Measurements from ENCODE around the gene GIT2. TPM values are rescaled to one million over a fixed set of nuclear protein-coding genes. Genes with fewer than 3 reads are reported as not detected.

GIT2 gene
- total and polyA plus RNA-seq, 10 of the 15 experiments (the other 5 are each of a cell fraction or from before 2014, with no cell fraction given): 9.1 to 49.9 (median 43.9) TPM

- no TSS peak for BruUV-seq (replicated peaks)
- ChIA-PET CTCF (interaction anchor here (1.0 to 3.1 kb wide), 6 partner anchors 22 to 77 kb away, joined by 3 to 20 read pairs (median 5); no protein-coding TSS in a partner anchor), POLR2A (no interaction called here), RAD21 (ENCODE audit: unreplicated experiment) (interaction anchor here (1.2 kb wide), 1 partner anchor 19 kb away, joined by 3 read pairs; the partner anchor contains the start of gene TCHP), SMC1A (ENCODE audit: uncharacterized antibody, unreplicated experiment) (interaction anchor here (1.1 to 3.3 kb wide), 3 partner anchors 28 to 132 kb away, joined by 3 to 14 read pairs (median 9); no protein-coding TSS in a partner anchor)
- 0 out of 2 replicates have a peak, but pooled peaks cover 2% of the 10 kb centered on the region for H4K20me1 ChIP-seq (ENCODE audit: control insufficient read depth, insufficient read depth)
- 86% methylated on average over 2 of the region's 2 CpGs for WGBS (ENCODE audit: insufficient coverage, insufficient replicate concordance, low lambda C conversion rate, missing lambda C conversion rate)
- no peak for ATAC-seq
- in situ Hi-C loops (cut with MboI) (no loop called here), intact Hi-C loops (cut with micrococcal nuclease; ENCODE audit: unreplicated experiment) (loop anchor here (2.0 kb wide), 1 partner anchor 29 kb away; no protein-coding TSS in a partner anchor)
- H3K27ac ChIP-seq (ENCODE audit: control insufficient read depth, insufficient read depth): no peak overlapping the region
- peaks cover 8% of the 10 kb centered on the region for H3K79me2 ChIP-seq (ENCODE audit: control insufficient read depth, insufficient read depth, low read length)
- H3K36me3 ChIP-seq (ENCODE audit: control insufficient read depth in 2 of 2, insufficient read depth in 2 of 2, low read length in 1 of 2): no peaks in the 10 kb centered on the region
- TF ChIP-seq BACH1 (IDR thresholded peaks at IDR 0.05; ENCODE audit: borderline replicate concordance) (no peak), NBN (IDR thresholded peaks at IDR 0.05) (no peak), EED (IDR thresholded peaks at IDR 0.05; ENCODE audit: low read depth) (no peak), PBX3 (IDR thresholded peaks at IDR 0.05; ENCODE audit: insufficient replicate concordance, low read depth, low read length) (no peak), NFYB (IDR thresholded peaks at IDR 0.05; ENCODE audit: insufficient read depth, low read depth, low read length) (no peak)
- peaks cover 13% of the 10 kb centered on the region for H3K4me1 ChIP-seq (ENCODE audit: control insufficient read depth, insufficient read depth, low read length)
- H3K4me3 ChIP-seq: no peak overlapping the region
- no peaks in the 10 kb centered on the region for H3K9me3 ChIP-seq (replicated peaks; ENCODE audit: control insufficient read depth, insufficient read depth, low read length)
- no peak for FAIRE-seq
- no peak for DNase-seq (ENCODE audit: low read depth, low spot score)
- no peak overlapping the region for H2AFZ ChIP-seq (ENCODE audit: control insufficient read depth, low read depth, low read length)
- no peaks in the 10 kb centered on the region for H3K27me3 ChIP-seq (replicated peaks in 1 of 2; ENCODE audit: control insufficient read depth in 2 of 2, insufficient read depth in 2 of 2, low read length in 1 of 2)
- no peak overlapping the region for H3K4me2 ChIP-seq (ENCODE audit: control insufficient read depth, insufficient read depth)
- H3K9ac ChIP-seq (ENCODE audit: control insufficient read depth, insufficient read depth, low read length): no peak overlapping the region
These were observed 114.4 kb downstream of the GIT2 start for GRCh38 chr12:109881752-109882151.

GRCh38 chr12:109880938-109881337 is 115.2 kb downstream of the GIT2 start:
- no TSS peak for BruUV-seq (replicated peaks)
- ChIA-PET RAD21 (ENCODE audit: unreplicated experiment) (interaction anchor here (1.0 kb wide), 1 partner anchor 28 kb away, joined by 4 read pairs; no protein-coding TSS in a partner anchor), SMC1A (ENCODE audit: uncharacterized antibody, unreplicated experiment) (interaction anchor here (0.9 to 3.3 kb wide), 3 partner anchors 21 to 35 kb away, joined by 3 to 14 read pairs (median 9); no protein-coding TSS in a partner anchor), CTCF (interaction anchor here (0.6 to 3.1 kb wide), 6 partner anchors 21 to 159 kb away, joined by 3 to 20 read pairs (median 5); no protein-coding TSS in a partner anchor), POLR2A (no interaction called here)
- Histone ChIP-seq H3K9me3 (replicated peaks; ENCODE audit: control insufficient read depth, insufficient read depth, low read length) (no peaks in the 10 kb centered on the region), H3K4me1 (ENCODE audit: control insufficient read depth, insufficient read depth, low read length) (peaks cover 19% of the 10 kb centered on the region), H4K20me1 (ENCODE audit: control insufficient read depth, insufficient read depth) (0 out of 2 replicates have a peak, but pooled peaks cover 2% of the 10 kb centered on the region), H2AFZ (ENCODE audit: control insufficient read depth, low read depth, low read length) (peak overlapping the region; percentile 90), H3K79me2 (ENCODE audit: control insufficient read depth, insufficient read depth, low read length) (peaks cover 8% of the 10 kb centered on the region), H3K27me3 (replicated peaks in 1 of 2; ENCODE audit: control insufficient read depth in 2 of 2, insufficient read depth in 2 of 2, low read length in 1 of 2) (no peaks in the 10 kb centered on the region), H3K9ac (ENCODE audit: control insufficient read depth, insufficient read depth, low read length) (peak overlapping the region; percentile 55), H3K36me3 (ENCODE audit: control insufficient read depth in 2 of 2, insufficient read depth in 2 of 2, low read length in 1 of 2) (no peaks in the 10 kb centered on the region), H3K4me2 (ENCODE audit: control insufficient read depth, insufficient read depth) (peak overlapping the region; percentile 98), H3K4me3 (peak overlapping the region; percentile 77), H3K27ac (ENCODE audit: control insufficient read depth, insufficient read depth) (no peak overlapping the region)
- FAIRE-seq (no peak), DNase-seq (ENCODE audit: low read depth, low spot score) (no peak), ATAC-seq (no peak)
- 14% methylated on average over 9 of the region's 9 CpGs for WGBS (ENCODE audit: insufficient coverage, insufficient replicate concordance, low lambda C conversion rate, missing lambda C conversion rate)
- TF ChIP-seq ATF7 (IDR thresholded peaks at IDR 0.05; ENCODE audit: low read depth) (no peak), SPI1 (IDR thresholded peaks at IDR 0.05; ENCODE audit: borderline replicate concordance, insufficient read depth, low read depth, low read length) (no peak), DPF2 (IDR thresholded peaks at IDR 0.05) (no peak), WRNIP1 (IDR thresholded peaks at IDR 0.05; ENCODE audit: borderline replicate concordance, low read depth, low read length) (no peak)
- intact Hi-C loops (cut with micrococcal nuclease; ENCODE audit: unreplicated experiment) (loop anchor here (1.0 to 2.0 kb wide), 2 partner anchors 28 to 76 kb away; no protein-coding TSS in a partner anchor), in situ Hi-C loops (cut with MboI) (no loop called here)
